Measurements from ENCODE around the gene STAG1. TPM values are rescaled to one million over a fixed set of nuclear protein-coding genes. Genes with fewer than 3 reads are reported as not detected.
"Not testable (repeated sequence)": the region's sequence is repeated elsewhere in the genome, so short reads cannot be mapped to it uniquely, and the experiment has no call there.

The STAG1 gene
- total and polyA plus RNA-seq, 2 experiments from 2014 or later = 9.0 to 21.9 TPM

DNA sequence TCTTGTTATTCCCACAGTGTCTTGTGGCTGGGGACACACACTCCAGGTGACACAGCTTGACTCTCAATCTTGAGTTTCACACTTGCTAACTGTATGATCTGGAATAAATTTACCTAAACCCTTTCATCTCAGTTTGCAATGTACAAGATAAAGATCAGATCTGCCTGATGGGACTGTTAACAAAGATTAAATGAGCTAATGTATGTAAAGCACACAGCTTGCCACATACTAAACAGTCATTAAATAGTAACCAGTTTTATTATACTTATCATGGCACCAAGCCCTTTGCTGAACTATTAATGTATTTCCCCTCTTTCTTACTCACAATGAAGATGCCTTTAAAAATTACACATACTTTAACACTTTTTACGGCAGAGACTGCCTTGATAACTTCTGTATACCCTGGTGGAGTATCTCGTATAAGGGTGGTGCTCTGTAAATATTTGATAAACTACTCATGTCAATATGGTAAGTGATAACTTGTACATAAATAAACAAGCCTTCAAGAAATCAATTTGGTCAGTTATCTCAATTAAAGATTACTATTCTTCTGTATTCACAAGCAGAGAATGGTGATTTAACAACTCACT lies 184.5 kb downstream of the STAG1 start:
- no peak for ATAC-seq

GRCh38 chr3:136564962-136565361 lies 187.2 kb downstream of the STAG1 start:
- not testable (repeated sequence) for H4K20me1 ChIP-seq (replicated peaks; ENCODE audit: insufficient read depth); H3K4me2 ChIP-seq; H3K36me3 ChIP-seq (ENCODE audit: insufficient read depth); H3K79me2 ChIP-seq (replicated peaks; ENCODE audit: insufficient read depth); H3K4me3 ChIP-seq; ATAC-seq; H3K36me3 Mint-ChIP-seq (ENCODE audit: low read depth); H3K9me3 Mint-ChIP-seq; H3K4me1 Mint-ChIP-seq; H3K27ac ChIP-seq (ENCODE audit: low read depth); DNase-seq (ENCODE audit: low spot score); H3K9me2 ChIP-seq (ENCODE audit: insufficient read depth); H3K27me3 ChIP-seq (ENCODE audit: insufficient read depth); H3K27me3 Mint-ChIP-seq (ENCODE audit: insufficient read depth, low read depth, poor library complexity); H3K27ac Mint-ChIP-seq; H2AFZ ChIP-seq; H3F3A ChIP-seq (replicated peaks; ENCODE audit: low read depth); H3K4me3 Mint-ChIP-seq
- peaks cover 11% of the 10 kb centered on the region for H3K4me1 ChIP-seq (ENCODE audit: insufficient read depth)

More for the DNA sequence above, 184.5 kb downstream of the STAG1 start:
- Histone ChIP-seq H3K9me2 (ENCODE audit: insufficient read depth) (no peaks in the 10 kb centered on the region), H3F3A (replicated peaks; ENCODE audit: low read depth) (no peaks in the 10 kb centered on the region), H4K20me1 (replicated peaks; ENCODE audit: insufficient read depth) (no peaks in the 10 kb centered on the region), H3K27ac (ENCODE audit: low read depth) (no peak overlapping the region), H3K79me2 (replicated peaks; ENCODE audit: insufficient read depth) (no peaks in the 10 kb centered on the region), H3K4me3 (no peak overlapping the region), H2AFZ (no peak overlapping the region), H3K4me2 (no peak overlapping the region), H3K4me1 (ENCODE audit: insufficient read depth) (no peaks in the 10 kb centered on the region), H3K36me3 (ENCODE audit: insufficient read depth) (no peaks in the 10 kb centered on the region), H3K27me3 (ENCODE audit: insufficient read depth) (no peaks in the 10 kb centered on the region)
- peaks cover 5% of the 10 kb centered on the region; the same call in 1 of the 3 replicates for H3K36me3 Mint-ChIP-seq (ENCODE audit: low read depth)
- no peak overlapping the region for H3K27ac Mint-ChIP-seq
- no peaks in the 10 kb centered on the region for H3K27me3 Mint-ChIP-seq (ENCODE audit: insufficient read depth, low read depth, poor library complexity)
- H3K9me3 Mint-ChIP-seq = no peaks in the 10 kb centered on the region
- no peaks in the 10 kb centered on the region for H3K4me1 Mint-ChIP-seq
- DNase-seq (ENCODE audit: low spot score) = no peak
- TF ChIP-seq NANOG (IDR thresholded peaks at IDR 0.05; ENCODE audit: borderline replicate concordance) = no peak
- TF ChIP-seq JUNB (IDR thresholded peaks at IDR 0.05; ENCODE audit: unreplicated experiment) = no peak
- H3K4me3 Mint-ChIP-seq = no peak overlapping the region

GRCh38 chr3:136562026-136562425 lies 190.2 kb downstream of the STAG1 start:
- H2AFZ ChIP-seq = no peak overlapping the region
- H3K9me3 Mint-ChIP-seq = no peaks in the 10 kb centered on the region
- DNase-seq (ENCODE audit: low spot score) (no peak), ATAC-seq (no peak)
- no peaks in the 10 kb centered on the region for H3K27me3 ChIP-seq (ENCODE audit: insufficient read depth)
- H3F3A ChIP-seq (replicated peaks; ENCODE audit: low read depth) = no peaks in the 10 kb centered on the region
- H3K36me3 ChIP-seq (ENCODE audit: insufficient read depth) = no peaks in the 10 kb centered on the region
- no peaks in the 10 kb centered on the region for H3K27me3 Mint-ChIP-seq (ENCODE audit: insufficient read depth, low read depth, poor library complexity)
- no peaks in the 10 kb centered on the region for H4K20me1 ChIP-seq (replicated peaks; ENCODE audit: insufficient read depth)
- no peak overlapping the region for H3K4me3 Mint-ChIP-seq
- H3K27ac Mint-ChIP-seq = no peak overlapping the region
- no peak overlapping the region for H3K27ac ChIP-seq (ENCODE audit: low read depth)
- H3K4me1 ChIP-seq (ENCODE audit: insufficient read depth) = peaks cover 23% of the 10 kb centered on the region
- H3K4me3 ChIP-seq = no peak overlapping the region
- H3K4me2 ChIP-seq = no peak overlapping the region
- peaks cover 5% of the 10 kb centered on the region; the same call in 1 of the 3 replicates for H3K36me3 Mint-ChIP-seq (ENCODE audit: low read depth)
- H3K9me2 ChIP-seq (ENCODE audit: insufficient read depth) = no peaks in the 10 kb centered on the region
- no peaks in the 10 kb centered on the region for H3K79me2 ChIP-seq (replicated peaks; ENCODE audit: insufficient read depth)
- peaks cover 27% of the 10 kb centered on the region; the same call in 2 of the 3 replicates for H3K4me1 Mint-ChIP-seq
- TF ChIP-seq EZH2 (IDR thresholded peaks at IDR 0.05; ENCODE audit: low read depth, unreplicated experiment) (no peak), EZH2phosphoT487 (IDR thresholded peaks at IDR 0.05; ENCODE audit: unreplicated experiment) (no peak), NANOG (IDR thresholded peaks at IDR 0.05; ENCODE audit: borderline replicate concordance) (no peak), ZNF114 (CRISPR knock-in tag; IDR thresholded peaks at IDR 0.05) (no peak), JUNB (IDR thresholded peaks at IDR 0.05; ENCODE audit: unreplicated experiment) (no peak)
- TF ChIP-seq, protein P1, sequence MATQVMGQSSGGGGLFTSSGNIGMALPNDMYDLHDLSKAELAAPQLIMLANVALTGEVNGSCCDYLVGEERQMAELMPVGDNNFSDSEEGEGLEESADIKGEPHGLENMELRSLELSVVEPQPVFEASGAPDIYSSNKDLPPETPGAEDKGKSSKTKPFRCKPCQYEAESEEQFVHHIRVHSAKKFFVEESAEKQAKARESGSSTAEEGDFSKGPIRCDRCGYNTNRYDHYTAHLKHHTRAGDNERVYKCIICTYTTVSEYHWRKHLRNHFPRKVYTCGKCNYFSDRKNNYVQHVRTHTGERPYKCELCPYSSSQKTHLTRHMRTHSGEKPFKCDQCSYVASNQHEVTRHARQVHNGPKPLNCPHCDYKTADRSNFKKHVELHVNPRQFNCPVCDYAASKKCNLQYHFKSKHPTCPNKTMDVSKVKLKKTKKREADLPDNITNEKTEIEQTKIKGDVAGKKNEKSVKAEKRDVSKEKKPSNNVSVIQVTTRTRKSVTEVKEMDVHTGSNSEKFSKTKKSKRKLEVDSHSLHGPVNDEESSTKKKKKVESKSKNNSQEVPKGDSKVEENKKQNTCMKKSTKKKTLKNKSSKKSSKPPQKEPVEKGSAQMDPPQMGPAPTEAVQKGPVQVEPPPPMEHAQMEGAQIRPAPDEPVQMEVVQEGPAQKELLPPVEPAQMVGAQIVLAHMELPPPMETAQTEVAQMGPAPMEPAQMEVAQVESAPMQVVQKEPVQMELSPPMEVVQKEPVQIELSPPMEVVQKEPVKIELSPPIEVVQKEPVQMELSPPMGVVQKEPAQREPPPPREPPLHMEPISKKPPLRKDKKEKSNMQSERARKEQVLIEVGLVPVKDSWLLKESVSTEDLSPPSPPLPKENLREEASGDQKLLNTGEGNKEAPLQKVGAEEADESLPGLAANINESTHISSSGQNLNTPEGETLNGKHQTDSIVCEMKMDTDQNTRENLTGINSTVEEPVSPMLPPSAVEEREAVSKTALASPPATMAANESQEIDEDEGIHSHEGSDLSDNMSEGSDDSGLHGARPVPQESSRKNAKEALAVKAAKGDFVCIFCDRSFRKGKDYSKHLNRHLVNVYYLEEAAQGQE (IDR thresholded peaks at IDR 0.05; ENCODE audit: unreplicated experiment) = no peak
- TF ChIP-seq, protein P2, sequence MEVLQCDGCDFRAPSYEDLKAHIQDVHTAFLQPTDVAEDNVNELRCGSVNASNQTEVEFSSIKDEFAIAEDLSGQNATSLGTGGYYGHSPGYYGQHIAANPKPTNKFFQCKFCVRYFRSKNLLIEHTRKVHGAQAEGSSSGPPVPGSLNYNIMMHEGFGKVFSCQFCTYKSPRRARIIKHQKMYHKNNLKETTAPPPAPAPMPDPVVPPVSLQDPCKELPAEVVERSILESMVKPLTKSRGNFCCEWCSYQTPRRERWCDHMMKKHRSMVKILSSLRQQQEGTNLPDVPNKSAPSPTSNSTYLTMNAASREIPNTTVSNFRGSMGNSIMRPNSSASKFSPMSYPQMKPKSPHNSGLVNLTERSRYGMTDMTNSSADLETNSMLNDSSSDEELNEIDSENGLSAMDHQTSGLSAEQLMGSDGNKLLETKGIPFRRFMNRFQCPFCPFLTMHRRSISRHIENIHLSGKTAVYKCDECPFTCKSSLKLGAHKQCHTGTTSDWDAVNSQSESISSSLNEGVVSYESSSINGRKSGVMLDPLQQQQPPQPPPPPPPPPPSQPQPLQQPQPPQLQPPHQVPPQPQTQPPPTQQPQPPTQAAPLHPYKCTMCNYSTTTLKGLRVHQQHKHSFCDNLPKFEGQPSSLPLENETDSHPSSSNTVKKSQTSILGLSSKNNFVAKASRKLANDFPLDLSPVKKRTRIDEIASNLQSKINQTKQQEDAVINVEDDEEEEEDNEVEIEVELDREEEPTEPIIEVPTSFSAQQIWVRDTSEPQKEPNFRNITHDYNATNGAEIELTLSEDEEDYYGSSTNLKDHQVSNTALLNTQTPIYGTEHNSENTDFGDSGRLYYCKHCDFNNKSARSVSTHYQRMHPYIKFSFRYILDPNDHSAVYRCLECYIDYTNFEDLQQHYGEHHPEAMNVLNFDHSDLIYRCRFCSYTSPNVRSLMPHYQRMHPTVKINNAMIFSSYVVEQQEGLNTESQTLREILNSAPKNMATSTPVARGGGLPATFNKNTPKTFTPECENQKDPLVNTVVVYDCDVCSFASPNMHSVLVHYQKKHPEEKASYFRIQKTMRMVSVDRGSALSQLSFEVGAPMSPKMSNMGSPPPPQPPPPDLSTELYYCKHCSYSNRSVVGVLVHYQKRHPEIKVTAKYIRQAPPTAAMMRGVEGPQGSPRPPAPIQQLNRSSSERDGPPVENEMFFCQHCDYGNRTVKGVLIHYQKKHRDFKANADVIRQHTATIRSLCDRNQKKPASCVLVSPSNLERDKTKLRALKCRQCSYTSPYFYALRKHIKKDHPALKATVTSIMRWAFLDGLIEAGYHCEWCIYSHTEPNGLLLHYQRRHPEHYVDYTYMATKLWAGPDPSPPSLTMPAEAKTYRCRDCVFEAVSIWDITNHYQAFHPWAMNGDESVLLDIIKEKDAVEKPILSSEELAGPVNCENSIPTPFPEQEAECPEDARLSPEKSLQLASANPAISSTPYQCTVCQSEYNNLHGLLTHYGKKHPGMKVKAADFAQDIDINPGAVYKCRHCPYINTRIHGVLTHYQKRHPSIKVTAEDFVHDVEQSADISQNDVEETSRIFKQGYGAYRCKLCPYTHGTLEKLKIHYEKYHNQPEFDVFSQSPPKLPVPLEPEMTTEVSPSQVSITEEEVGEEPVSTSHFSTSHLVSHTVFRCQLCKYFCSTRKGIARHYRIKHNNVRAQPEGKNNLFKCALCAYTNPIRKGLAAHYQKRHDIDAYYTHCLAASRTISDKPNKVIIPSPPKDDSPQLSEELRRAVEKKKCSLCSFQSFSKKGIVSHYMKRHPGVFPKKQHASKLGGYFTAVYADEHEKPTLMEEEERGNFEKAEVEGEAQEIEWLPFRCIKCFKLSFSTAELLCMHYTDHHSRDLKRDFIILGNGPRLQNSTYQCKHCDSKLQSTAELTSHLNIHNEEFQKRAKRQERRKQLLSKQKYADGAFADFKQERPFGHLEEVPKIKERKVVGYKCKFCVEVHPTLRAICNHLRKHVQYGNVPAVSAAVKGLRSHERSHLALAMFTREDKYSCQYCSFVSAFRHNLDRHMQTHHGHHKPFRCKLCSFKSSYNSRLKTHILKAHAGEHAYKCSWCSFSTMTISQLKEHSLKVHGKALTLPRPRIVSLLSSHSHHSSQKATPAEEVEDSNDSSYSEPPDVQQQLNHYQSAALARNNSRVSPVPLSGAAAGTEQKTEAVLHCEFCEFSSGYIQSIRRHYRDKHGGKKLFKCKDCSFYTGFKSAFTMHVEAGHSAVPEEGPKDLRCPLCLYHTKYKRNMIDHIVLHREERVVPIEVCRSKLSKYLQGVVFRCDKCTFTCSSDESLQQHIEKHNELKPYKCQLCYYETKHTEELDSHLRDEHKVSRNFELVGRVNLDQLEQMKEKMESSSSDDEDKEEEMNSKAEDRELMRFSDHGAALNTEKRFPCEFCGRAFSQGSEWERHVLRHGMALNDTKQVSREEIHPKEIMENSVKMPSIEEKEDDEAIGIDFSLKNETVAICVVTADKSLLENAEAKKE (CRISPR knock-in tag; IDR thresholded peaks at IDR 0.05) = no peak
